Neural progenitor cell (in vitro differentiated cells): Measurements from ENCODE around the gene UBE2Q1. TPM values are rescaled to one million over a fixed set of nuclear protein-coding genes. Genes with fewer than 3 reads are reported as not detected.

Experiments used
- DNase-seq: peaks from one replicate; pipeline ENCODE4 v3.0.0-alpha.2; 2016; ENCODE audit warnings: low spot score
- H2AFZ ChIP-seq: fragments of 200-600 bp; sonication (generic); replicated peaks from 2 replicates; pipeline ENCODE4 v1.6.1; 2016; ENCODE audit warnings: antibody characterized with exemption
- H3F3A ChIP-seq: fragments of 200-600 bp; sonication (generic); 2 replicates; pipeline ENCODE4 v1.6.1; 2016; ENCODE audit warnings: antibody characterized with exemption, low read depth
- H3K27ac ChIP-seq: fragments of 200-600 bp; sonication (generic); 2 replicates; pipeline ENCODE4 v1.5.1; 2016; ENCODE audit warnings: mild to moderate bottlenecking
- H3K27me3 ChIP-seq: fragments of 200-600 bp; sonication (generic); 2 replicates; pipeline ENCODE4 v1.6.1; 2016; ENCODE audit warnings: mild to moderate bottlenecking, moderate library complexity
- H3K36me3 ChIP-seq: fragments of 200-600 bp; sonication (generic); 2 replicates; pipeline ENCODE4 v1.5.1; 2016
- H3K4me1 ChIP-seq: fragments of 200-600 bp; sonication (generic); 2 replicates; pipeline ENCODE4 v1.6.1; 2016; ENCODE audit warnings: mixed run types
- H3K4me2 ChIP-seq: fragments of 200-600 bp; sonication (generic); 2 replicates; pipeline ENCODE4 v1.6.1; 2016
- H3K4me3 ChIP-seq: fragments of 200-600 bp; sonication (generic); 2 replicates; pipeline ENCODE4 v1.5.1; 2016
- H3K79me2 ChIP-seq: fragments of 200-600 bp; sonication (generic); 2 replicates; pipeline ENCODE4 v1.6.1; 2016; ENCODE audit warnings: low read depth
- H3K9ac ChIP-seq: fragments of 200-600 bp; sonication (generic); 2 replicates; pipeline ENCODE4 v1.6.1; 2016
- H3K9me3 ChIP-seq: fragments of 200-600 bp; sonication (generic); 2 replicates; pipeline ENCODE4 v1.5.1; 2016; ENCODE audit warnings: low read depth
- H4K20me1 ChIP-seq: fragments of 200-600 bp; sonication (generic); 2 replicates; pipeline ENCODE4 v1.6.1; 2016; ENCODE audit warnings: low read depth
- H3K27ac Mint-ChIP-seq: 3 replicates; pipeline ENCODE4 v1.8.0; 2021; ENCODE audit warnings: mixed read lengths
- H3K27me3 Mint-ChIP-seq: 2 replicates; pipeline ENCODE4 v1.8.0; 2022; ENCODE audit warnings: low read depth, mild to moderate bottlenecking, inconsistent platforms, moderate library complexity, mixed read lengths; ENCODE audit not compliant: insufficient read depth
- H3K36me3 Mint-ChIP-seq: 3 replicates; pipeline ENCODE4 v1.8.0; 2021; ENCODE audit warnings: mixed read lengths
- H3K4me1 Mint-ChIP-seq: 3 replicates; pipeline ENCODE4 v1.8.0; 2021; ENCODE audit warnings: mixed read lengths
- H3K4me3 Mint-ChIP-seq: 3 replicates; pipeline ENCODE4 v1.8.0; 2021; ENCODE audit warnings: mild to moderate bottlenecking, moderate library complexity, mixed read lengths
- H3K9me3 Mint-ChIP-seq: 3 replicates; pipeline ENCODE4 v1.8.0; 2020; ENCODE audit warnings: mixed read lengths
- EZH2 ChIP-seq: fragments of 200-600 bp; sonication (generic); IDR thresholded peaks from 2 replicates; pipeline ENCODE4 v1.6.1; 2017; ENCODE audit warnings: antibody characterized with exemption, mild to moderate bottlenecking, moderate library complexity
- EZH2phosphoT487 ChIP-seq: fragments of 200-600 bp; sonication (generic); IDR thresholded peaks from 2 replicates; pipeline ENCODE4 v1.6.1; 2017; ENCODE audit warnings: antibody characterized with exemption
- total RNA-seq: library from RNA; depleted of rRNA; stranded (reverse); fragments of >200 nt; gene quantifications from 2 replicates; pipeline ENCODE4 v1.2.3, GENCODE V29; 2015; ENCODE audit warnings: low replicate concordance
- TF ChIP-seq, protein P1 (sequence below): fragments of 200-600 bp; sonication (generic); IDR thresholded peaks from 2 replicates; pipeline ENCODE4 v1.5.1; 2017; ENCODE audit warnings: antibody characterized with exemption, mild to moderate bottlenecking

UBE2Q1 gene
- total RNA-seq, 1 donor from 2014 or later = 96.2 TPM

DNA sequence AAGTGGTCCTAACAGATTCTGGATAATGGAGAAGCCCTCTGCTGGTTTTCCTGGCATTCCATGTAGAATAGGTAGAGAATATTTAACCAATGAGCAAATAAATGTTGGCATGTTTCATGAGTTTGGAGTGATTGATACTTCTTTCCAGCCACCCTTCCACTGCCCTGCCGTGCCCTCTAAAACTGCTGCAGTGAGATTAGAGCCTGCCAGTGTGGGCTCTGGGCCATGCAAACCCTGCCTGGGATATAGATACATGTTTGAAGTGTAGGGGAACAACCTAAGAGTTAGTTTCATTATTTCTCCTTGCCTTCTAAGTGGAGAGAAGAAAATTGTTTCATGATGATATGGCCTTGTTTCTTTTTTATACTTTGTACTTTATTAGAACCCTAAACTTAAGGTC lies 10.4 kb downstream of the UBE2Q1 start:
- Histone ChIP-seq H4K20me1 (peaks cover 21% of the 10 kb centered on the region), H3K4me1 (no peaks in the 10 kb centered on the region), H3K36me3 (no peaks in the 10 kb centered on the region), H3K27ac (no peak overlapping the region), H3K4me2 (no peak overlapping the region), H3K9me3 (no peaks in the 10 kb centered on the region), H3K27me3 (no peaks in the 10 kb centered on the region), H3K79me2 (no peaks in the 10 kb centered on the region), H3K9ac (no peak overlapping the region), H3K4me3 (no peak overlapping the region), H2AFZ (no peak overlapping the region), H3F3A (peaks cover 14% of the 10 kb centered on the region)
- Mint-ChIP-seq H3K9me3 (no peaks in the 10 kb centered on the region), H3K4me3 (no peak overlapping the region), H3K36me3 (peaks cover 17% of the 10 kb centered on the region), H3K27me3 (peaks cover 2% of the 10 kb centered on the region), H3K4me1 (no peaks in the 10 kb centered on the region), H3K27ac (no peak overlapping the region)
- TF ChIP-seq EZH2 (no peak), EZH2phosphoT487 (no peak)
- TF ChIP-seq, protein P1, sequence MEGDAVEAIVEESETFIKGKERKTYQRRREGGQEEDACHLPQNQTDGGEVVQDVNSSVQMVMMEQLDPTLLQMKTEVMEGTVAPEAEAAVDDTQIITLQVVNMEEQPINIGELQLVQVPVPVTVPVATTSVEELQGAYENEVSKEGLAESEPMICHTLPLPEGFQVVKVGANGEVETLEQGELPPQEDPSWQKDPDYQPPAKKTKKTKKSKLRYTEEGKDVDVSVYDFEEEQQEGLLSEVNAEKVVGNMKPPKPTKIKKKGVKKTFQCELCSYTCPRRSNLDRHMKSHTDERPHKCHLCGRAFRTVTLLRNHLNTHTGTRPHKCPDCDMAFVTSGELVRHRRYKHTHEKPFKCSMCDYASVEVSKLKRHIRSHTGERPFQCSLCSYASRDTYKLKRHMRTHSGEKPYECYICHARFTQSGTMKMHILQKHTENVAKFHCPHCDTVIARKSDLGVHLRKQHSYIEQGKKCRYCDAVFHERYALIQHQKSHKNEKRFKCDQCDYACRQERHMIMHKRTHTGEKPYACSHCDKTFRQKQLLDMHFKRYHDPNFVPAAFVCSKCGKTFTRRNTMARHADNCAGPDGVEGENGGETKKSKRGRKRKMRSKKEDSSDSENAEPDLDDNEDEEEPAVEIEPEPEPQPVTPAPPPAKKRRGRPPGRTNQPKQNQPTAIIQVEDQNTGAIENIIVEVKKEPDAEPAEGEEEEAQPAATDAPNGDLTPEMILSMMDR = no peak
- DNase-seq = no peak

DNA sequence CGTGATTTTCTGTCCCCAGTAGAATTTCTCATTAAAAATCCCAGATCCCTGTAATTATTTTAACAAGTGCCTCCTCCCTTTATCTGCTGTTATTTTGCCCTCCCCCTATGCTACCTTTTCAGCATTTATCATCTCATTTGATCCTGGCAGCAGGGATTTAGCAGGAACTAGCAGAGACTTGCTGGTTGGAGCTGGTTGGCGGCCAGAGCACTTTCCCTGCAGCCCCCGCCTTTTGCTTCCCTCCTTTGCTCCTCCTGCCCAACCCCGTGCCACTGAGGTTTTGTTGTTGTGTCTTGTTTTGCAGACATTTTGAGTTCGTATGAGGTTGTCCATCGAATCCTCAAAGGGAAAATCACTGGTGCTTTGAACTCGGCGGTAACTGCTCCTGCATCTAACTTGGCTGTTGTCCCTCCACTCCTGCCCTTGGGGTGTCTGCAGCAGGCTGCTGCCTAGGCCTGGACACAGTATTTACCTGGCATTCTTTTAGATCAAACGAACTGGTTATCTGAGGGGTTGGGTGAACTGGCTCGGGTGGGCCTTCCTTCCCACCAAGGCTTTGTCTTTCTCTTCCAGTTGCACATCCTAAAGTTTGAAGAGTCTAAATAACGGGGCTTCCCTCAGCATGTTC lies 11.2 kb downstream of the UBE2Q1 start:
- H3K4me1 Mint-ChIP-seq = no peaks in the 10 kb centered on the region
- H3K27ac ChIP-seq = no peak overlapping the region
- no peaks in the 10 kb centered on the region for H3K9me3 Mint-ChIP-seq
- TF ChIP-seq EZH2 (no peak), EZH2phosphoT487 (no peak)
- TF ChIP-seq, protein P1 = no peak
- H3K36me3 ChIP-seq = no peaks in the 10 kb centered on the region
- H3K27me3 ChIP-seq = no peaks in the 10 kb centered on the region
- no peak overlapping the region for H2AFZ ChIP-seq
- peaks cover 21% of the 10 kb centered on the region for H4K20me1 ChIP-seq
- no peaks in the 10 kb centered on the region for H3K79me2 ChIP-seq
- no peak for DNase-seq
- no peak overlapping the region for H3K4me2 ChIP-seq
- peaks cover 14% of the 10 kb centered on the region for H3K36me3 Mint-ChIP-seq
- no peak overlapping the region for H3K27ac Mint-ChIP-seq
- no peaks in the 10 kb centered on the region for H3K4me1 ChIP-seq
- H3K9me3 ChIP-seq = no peaks in the 10 kb centered on the region
- peaks cover 14% of the 10 kb centered on the region for H3F3A ChIP-seq
- H3K4me3 ChIP-seq = no peak overlapping the region
- no peak overlapping the region for H3K9ac ChIP-seq
- H3K27me3 Mint-ChIP-seq = peaks cover 3% of the 10 kb centered on the region
- H3K4me3 Mint-ChIP-seq = no peak overlapping the region

DNA sequence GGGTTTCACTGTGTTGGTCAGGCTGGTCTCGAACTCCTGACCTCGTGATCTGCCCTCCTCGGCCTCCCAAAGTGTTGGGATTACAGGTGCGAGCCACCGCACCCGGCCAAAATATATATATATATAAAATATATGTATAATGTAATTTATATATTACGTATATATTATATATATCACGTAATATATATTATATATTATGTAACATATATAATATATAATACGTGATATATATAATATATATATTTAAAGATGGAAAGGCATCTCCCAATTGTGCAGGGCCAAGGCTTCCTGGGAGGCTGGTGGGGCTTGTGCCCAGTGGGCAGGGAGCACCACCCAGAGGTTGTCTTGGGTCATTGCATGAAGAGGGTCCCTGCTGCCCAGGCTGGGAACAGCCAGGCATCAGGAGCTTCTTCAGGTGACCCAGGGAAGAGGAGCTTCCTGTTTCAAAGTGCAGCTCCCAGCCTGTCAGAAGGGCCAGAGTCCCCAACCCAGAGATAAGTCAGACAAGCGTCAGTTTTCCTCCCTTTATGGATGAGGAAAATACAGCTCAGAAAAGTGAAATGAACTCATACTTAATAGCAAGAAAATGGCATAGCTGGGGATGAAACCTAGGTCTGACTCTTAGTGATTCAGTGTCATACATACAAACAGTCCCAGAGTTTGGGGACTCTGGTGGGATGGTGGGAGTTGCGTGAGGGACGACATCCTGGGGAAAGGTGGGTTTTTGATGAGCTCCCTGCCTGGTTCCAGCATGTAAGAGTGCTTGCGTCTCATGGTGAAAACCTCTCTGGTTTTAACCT lies 12.0 kb downstream of the UBE2Q1 start:
- peaks cover 6% of the 10 kb centered on the region for H3K27me3 Mint-ChIP-seq
- Histone ChIP-seq H3K27me3 (no peaks in the 10 kb centered on the region), H3K4me1 (no peaks in the 10 kb centered on the region), H3K4me2 (no peak overlapping the region), H3K4me3 (no peak overlapping the region), H4K20me1 (peaks cover 21% of the 10 kb centered on the region), H3K27ac (no peak overlapping the region), H3K9me3 (no peaks in the 10 kb centered on the region), H3F3A (peaks cover 14% of the 10 kb centered on the region), H2AFZ (no peak overlapping the region), H3K36me3 (no peaks in the 10 kb centered on the region), H3K9ac (no peak overlapping the region), H3K79me2 (no peaks in the 10 kb centered on the region)
- H3K4me3 Mint-ChIP-seq = no peak overlapping the region
- peak; percentile 84 for DNase-seq
- H3K9me3 Mint-ChIP-seq = no peaks in the 10 kb centered on the region
- TF ChIP-seq, protein P1 = peak; percentile 73
- no peak for TF ChIP-seq EZH2phosphoT487
- H3K4me1 Mint-ChIP-seq = no peaks in the 10 kb centered on the region
- H3K27ac Mint-ChIP-seq = no peak overlapping the region
- H3K36me3 Mint-ChIP-seq = peaks cover 12% of the 10 kb centered on the region
